NCI-H187 (cell line): ENCODE measurements around the gene C19orf81.
"Not testable (repeated sequence)": the region's sequence is repeated elsewhere in the genome, so short reads cannot be mapped to it uniquely, and the experiment has no call there.

Experiments used
- DNase-seq, 2 experiments: peaks; one replicate each; lab custom pipeline; 2025; lab: John Stamatoyannopoulos, UW

C19orf81 gene

GRCh38 chr19:50649433-50650391 is at the start of gene C19orf81:
C19orf81 (plus strand) TSS chr19:50649445; CDS start chr19:50649445, 0 bp downstream.
- no peak for DNase-seq

- no peak for DNase-seq
Measured at GRCh38 chr19:50601407-50602088, 47.7 kb upstream of the C19orf81 start.

GRCh38 chr19:50602089-50602422 is 47.2 kb upstream of the C19orf81 start:
- no peak for DNase-seq

GRCh38 chr19:50602496-50602895 is 46.7 kb upstream of the C19orf81 start:
- DNase-seq = no peak

GRCh38 chr19:50602935-50603334 is 46.3 kb upstream of the C19orf81 start:
- DNase-seq = no peak

- not testable (repeated sequence) for DNase-seq
Measured at GRCh38 chr19:50604264-50605073, 44.8 kb upstream of the C19orf81 start.

GRCh38 chr19:50606059-50606836 is 43.0 kb upstream of the C19orf81 start:
- DNase-seq = not testable (repeated sequence)

- no peak for DNase-seq
Measured at GRCh38 chr19:50607388-50607787, 41.9 kb upstream of the C19orf81 start.

- no peak for DNase-seq
Measured at GRCh38 chr19:50607874-50608785, 41.1 kb upstream of the C19orf81 start.

- DNase-seq = not testable (repeated sequence)
Measured at GRCh38 chr19:50612504-50613404, 36.5 kb upstream of the C19orf81 start.

GRCh38 chr19:50618379-50618778 is 30.9 kb upstream of the C19orf81 start:
- DNase-seq = not testable (repeated sequence)

GRCh38 chr19:50619184-50619583 is 30.1 kb upstream of the C19orf81 start:
- not testable (repeated sequence) for DNase-seq

GRCh38 chr19:50620394-50620906 is 28.8 kb upstream of the C19orf81 start:
- not testable (repeated sequence) for DNase-seq

- DNase-seq = no peak
Measured at GRCh38 chr19:50624949-50625600, 24.2 kb upstream of the C19orf81 start.

GRCh38 chr19:50626011-50626410 is 23.2 kb upstream of the C19orf81 start:
- DNase-seq = no peak

- DNase-seq = no peak
Measured at GRCh38 chr19:50626795-50627194, 22.4 kb upstream of the C19orf81 start.

GRCh38 chr19:50628146-50628545 is 21.1 kb upstream of the C19orf81 start:
- DNase-seq = no peak

GRCh38 chr19:50628551-50628950 is 20.7 kb upstream of the C19orf81 start:
- no peak for DNase-seq
